Liver (tissue), 9 donors: Measurements from ENCODE around the gene RELCH. TPM values are rescaled to one million over a fixed set of nuclear protein-coding genes. Genes with fewer than 3 reads are reported as not detected.

Experiments used
- DNase-seq: peaks from one replicate; pipeline ENCODE4 v3.0.0-alpha.2; 2017; ENCODE audit warnings: low spot score
- H3K27ac ChIP-seq, 2 donors: one replicate each; pipeline ENCODE4 v1.7.0; 2013; ENCODE audit warnings: inconsistent platforms in 2 of 2, low read length in 2 of 2, control low read depth in 1 of 2, low read depth in 1 of 2, mild to moderate bottlenecking in 1 of 2
- H3K27me3 ChIP-seq, 4 donors: one replicate each; pipeline versions ENCODE4 v1.6.1 to v1.7.0; 2013; ENCODE audit warnings: low read length in 3 of 4, inconsistent platforms in 1 of 4, mild to moderate bottlenecking in 1 of 4, moderate library complexity in 1 of 4; ENCODE audit not compliant: control insufficient read depth in 4 of 4, insufficient read depth in 4 of 4
- H3K36me3 ChIP-seq, 4 donors: one replicate each; pipeline versions ENCODE4 v1.6.1 to v1.7.0; 2013; ENCODE audit warnings: low read length in 3 of 4, mild to moderate bottlenecking in 3 of 4, low read depth in 1 of 4, moderate library complexity in 1 of 4; ENCODE audit not compliant: control insufficient read depth in 4 of 4, insufficient read depth in 3 of 4
- H3K4me1 ChIP-seq, 4 donors: one replicate each; pipeline versions ENCODE4 v1.6.1 to v1.7.0; 2013; ENCODE audit warnings: low read length in 3 of 4, mild to moderate bottlenecking in 3 of 4, moderate library complexity in 1 of 4; ENCODE audit not compliant: control insufficient read depth in 4 of 4, insufficient read depth in 4 of 4
- H3K4me3 ChIP-seq, 3 donors: one replicate each; pipeline versions ENCODE4 v1.6.1 to v1.7.0; 2013; ENCODE audit warnings: low read length in 3 of 3, control low read depth in 1 of 3, low read depth in 1 of 3, mild to moderate bottlenecking in 1 of 3
- H3K9ac ChIP-seq, 2 donors: one replicate each; pipeline ENCODE4 v1.7.0; 2013; ENCODE audit warnings: low read length in 2 of 2, mild to moderate bottlenecking in 2 of 2, moderate library complexity in 2 of 2, control low read depth in 1 of 2, low read depth in 1 of 2
- H3K9me3 ChIP-seq, 4 donors: one replicate each; pipeline versions ENCODE4 v1.6.1 to v1.7.0; 2013; ENCODE audit warnings: low read length in 3 of 4; ENCODE audit not compliant: control insufficient read depth in 4 of 4
- CTCF ChIP-seq: fragments of 150-350 bp; IDR thresholded peaks from 2 replicates; pipeline ENCODE4 v1.5.1; 2017; ENCODE audit warnings: improper control_type of control experiment, low read depth, low read length; ENCODE audit not compliant: missing input control
- EGR1 ChIP-seq, 2 donors: IDR thresholded peaks; 2 replicates each; pipeline ENCODE4 v1.6.1; 2016 to 2018; ENCODE audit warnings: antibody characterized with exemption in 2 of 2, low read depth in 2 of 2
- FOXA2 ChIP-seq: IDR thresholded peaks from 2 replicates; pipeline ENCODE4 v1.6.1; 2016; ENCODE audit warnings: antibody characterized with exemption
- GABPA ChIP-seq, 2 donors: IDR thresholded peaks in 1 of 2; conservative IDR thresholded peaks in 1 of 2; 2 replicates each; pipeline ENCODE4 v1.6.1; 2016; ENCODE audit warnings: antibody characterized with exemption in 2 of 2, mild to moderate bottlenecking in 1 of 2, moderate library complexity in 1 of 2
- HNF4A ChIP-seq, 2 donors: conservative IDR thresholded peaks; 2 replicates each; pipeline ENCODE4 v1.6.1; 2016; ENCODE audit warnings: antibody characterized with exemption in 2 of 2, mild to moderate bottlenecking in 2 of 2
- NR2F2 ChIP-seq: IDR thresholded peaks from 2 replicates; pipeline ENCODE4 v1.6.1; 2016; ENCODE audit warnings: antibody characterized with exemption
- RAD21 ChIP-seq, 2 donors: IDR thresholded peaks; 2 replicates each; pipeline ENCODE4 v1.6.1; 2016; ENCODE audit warnings: antibody characterized with exemption in 2 of 2, mild to moderate bottlenecking in 2 of 2
- RXRA ChIP-seq, 2 donors: IDR thresholded peaks; 2 replicates each; pipeline ENCODE4 v1.6.1; 2017 to 2018; ENCODE audit warnings: antibody characterized with exemption in 2 of 2, mild to moderate bottlenecking in 1 of 2
- SP1 ChIP-seq: IDR thresholded peaks from 2 replicates; pipeline ENCODE4 v1.6.1; 2018; ENCODE audit warnings: antibody characterized with exemption, mild to moderate bottlenecking
- TAF1 ChIP-seq: conservative IDR thresholded peaks from 2 replicates; pipeline ENCODE4 v1.6.1; 2016; ENCODE audit warnings: antibody characterized with exemption, mild to moderate bottlenecking
- YY1 ChIP-seq: IDR thresholded peaks from 2 replicates; pipeline ENCODE4 v1.6.1; 2016; ENCODE audit warnings: antibody characterized with exemption, mild to moderate bottlenecking
- ZBTB33 ChIP-seq: IDR thresholded peaks from 2 replicates; pipeline ENCODE4 v1.6.1; 2016; ENCODE audit warnings: antibody characterized with exemption
- WGBS: extraction: QIAGEN DNeasy Blood & Tissue Kit; methylation state at CpG from one replicate; pipeline ENCODE4 v1.1.7; 2013; 5-methylcytosine and 5-hydroxymethylcytosine counted together
- polyA plus RNA-seq, 2 donors: library from polyadenylated mRNA; stranded (reverse) in 1 of 2; unstranded in 1 of 2; fragments of 200-250 nt in 1 of 2; fragments of >200 nt in 1 of 2; fragmentation: Nextera tagmentation in 1 of 2; extraction: Ambion mirVana in 1 of 2; gene quantifications; one replicate each; pipeline versions ENCODE4 v1.2.1 to v1.2.3, GENCODE V29; 2013 to 2015
- total RNA-seq, 2 donors: library from RNA; depleted of rRNA; stranded (reverse); fragments of >200 nt; gene quantifications; one replicate each; pipeline ENCODE4 v1.2.3, GENCODE V29; 2014
- TF ChIP-seq, protein P1 (sequence below): IDR thresholded peaks from 2 replicates; pipeline ENCODE4 v1.6.1; 2016; ENCODE audit warnings: antibody characterized with exemption, mild to moderate bottlenecking
- TF ChIP-seq, protein P2 (sequence below): IDR thresholded peaks from 2 replicates; pipeline ENCODE4 v1.6.1; 2016; ENCODE audit warnings: antibody characterized with exemption
- donor health status: healthy.
- donor health status: healthy.
- donor health status: healthy.
- donor health status: healthy.
- donor health status: healthy.

RELCH gene
- total and polyA plus RNA-seq, 4 donors, result 4.3 to 21.7 (median 11.0) TPM

DNA sequence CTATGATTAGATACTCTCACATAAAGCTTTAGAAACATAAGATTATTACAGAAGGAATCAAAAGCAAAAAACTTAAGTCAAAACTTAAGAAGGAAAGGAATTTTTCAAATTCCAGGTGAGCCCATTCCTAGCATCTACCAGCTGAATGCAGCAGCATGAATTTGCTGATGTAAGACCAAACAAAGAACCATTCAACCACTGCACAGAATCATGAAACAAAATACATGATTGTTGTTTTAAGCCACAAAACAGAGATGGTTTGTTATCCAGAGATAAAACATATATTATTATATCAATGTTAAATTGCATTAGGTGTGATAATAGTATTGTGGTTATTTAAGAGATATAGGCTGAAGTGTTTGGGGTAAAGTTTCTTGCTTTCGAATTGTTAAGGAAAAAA, 29.2 kb upstream of the RELCH start (continued):
- no peak for TF ChIP-seq HNF4A (conservative IDR thresholded peaks at IDR 0.05)

DNA sequence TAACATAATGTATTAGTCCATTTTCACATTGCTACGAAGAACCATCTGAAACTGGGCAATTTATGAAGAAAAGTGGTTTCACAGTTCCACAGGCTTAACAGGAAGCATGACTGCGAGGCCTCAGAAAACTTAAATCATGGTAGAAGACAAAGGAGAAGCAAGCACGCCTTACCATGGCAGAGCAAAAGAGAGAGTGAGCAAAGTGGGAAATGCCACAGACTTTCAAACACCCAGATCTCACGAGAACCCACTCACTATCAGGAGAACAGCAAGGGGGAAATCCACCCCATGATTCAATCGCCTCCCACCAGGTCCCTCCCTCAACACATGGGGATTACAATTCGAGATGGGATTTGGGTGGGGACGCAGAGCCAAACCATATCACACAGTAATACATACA, 22.7 kb upstream of the RELCH start:
- H3K9ac ChIP-seq, result no peak overlapping the region
- TF ChIP-seq SP1, result no peak
- no peak for TF ChIP-seq CTCF
- TF ChIP-seq NR2F2, result no peak
- TF ChIP-seq ZBTB33, result no peak
- TF ChIP-seq, protein P1, sequence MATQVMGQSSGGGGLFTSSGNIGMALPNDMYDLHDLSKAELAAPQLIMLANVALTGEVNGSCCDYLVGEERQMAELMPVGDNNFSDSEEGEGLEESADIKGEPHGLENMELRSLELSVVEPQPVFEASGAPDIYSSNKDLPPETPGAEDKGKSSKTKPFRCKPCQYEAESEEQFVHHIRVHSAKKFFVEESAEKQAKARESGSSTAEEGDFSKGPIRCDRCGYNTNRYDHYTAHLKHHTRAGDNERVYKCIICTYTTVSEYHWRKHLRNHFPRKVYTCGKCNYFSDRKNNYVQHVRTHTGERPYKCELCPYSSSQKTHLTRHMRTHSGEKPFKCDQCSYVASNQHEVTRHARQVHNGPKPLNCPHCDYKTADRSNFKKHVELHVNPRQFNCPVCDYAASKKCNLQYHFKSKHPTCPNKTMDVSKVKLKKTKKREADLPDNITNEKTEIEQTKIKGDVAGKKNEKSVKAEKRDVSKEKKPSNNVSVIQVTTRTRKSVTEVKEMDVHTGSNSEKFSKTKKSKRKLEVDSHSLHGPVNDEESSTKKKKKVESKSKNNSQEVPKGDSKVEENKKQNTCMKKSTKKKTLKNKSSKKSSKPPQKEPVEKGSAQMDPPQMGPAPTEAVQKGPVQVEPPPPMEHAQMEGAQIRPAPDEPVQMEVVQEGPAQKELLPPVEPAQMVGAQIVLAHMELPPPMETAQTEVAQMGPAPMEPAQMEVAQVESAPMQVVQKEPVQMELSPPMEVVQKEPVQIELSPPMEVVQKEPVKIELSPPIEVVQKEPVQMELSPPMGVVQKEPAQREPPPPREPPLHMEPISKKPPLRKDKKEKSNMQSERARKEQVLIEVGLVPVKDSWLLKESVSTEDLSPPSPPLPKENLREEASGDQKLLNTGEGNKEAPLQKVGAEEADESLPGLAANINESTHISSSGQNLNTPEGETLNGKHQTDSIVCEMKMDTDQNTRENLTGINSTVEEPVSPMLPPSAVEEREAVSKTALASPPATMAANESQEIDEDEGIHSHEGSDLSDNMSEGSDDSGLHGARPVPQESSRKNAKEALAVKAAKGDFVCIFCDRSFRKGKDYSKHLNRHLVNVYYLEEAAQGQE, result no peak
- TF ChIP-seq HNF4A (conservative IDR thresholded peaks at IDR 0.05), result no peak
- no peak for TF ChIP-seq YY1
- no peak for TF ChIP-seq RAD21 (IDR thresholded peaks at IDR 0.05)
- TF ChIP-seq FOXA2, result no peak
- no peak for TF ChIP-seq GABPA (IDR thresholded peaks at IDR 0.05 in 1 of 2, conservative IDR thresholded peaks at IDR 0.05 in 1 of 2)

DNA sequence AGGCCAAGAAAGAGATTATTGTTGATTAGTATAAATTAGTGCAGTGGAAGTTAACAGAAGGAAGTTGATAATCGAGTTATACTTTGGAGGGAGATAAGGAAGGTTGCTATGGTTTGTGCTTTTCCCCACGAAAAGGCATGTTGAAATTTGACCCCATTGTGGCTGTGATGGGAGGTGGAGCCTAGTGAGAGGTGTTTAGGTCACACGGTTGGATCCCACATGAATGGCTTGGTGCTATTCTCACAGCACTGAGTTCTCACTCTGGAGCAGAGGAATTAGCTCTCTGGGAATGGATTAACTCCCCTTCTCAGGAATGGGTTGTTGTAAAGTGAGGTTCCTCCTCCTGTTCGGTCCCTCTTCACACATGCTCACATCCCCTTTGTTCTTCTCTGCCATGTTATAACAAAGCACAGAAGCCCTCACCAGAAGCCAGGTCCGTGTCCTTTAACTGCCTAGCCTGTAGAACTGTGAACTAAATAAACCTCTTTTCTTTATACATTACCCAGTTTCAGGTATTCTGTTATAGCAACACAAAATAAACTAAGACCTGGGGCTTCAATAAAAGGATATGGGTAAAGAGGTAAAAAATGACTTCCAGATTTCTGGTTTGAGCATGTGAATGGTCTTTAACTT, 22.1 kb upstream of the RELCH start:
- H3K9me3 ChIP-seq, result no peaks in the 10 kb centered on the region
- H3K9ac ChIP-seq, result no peak overlapping the region
- no peak overlapping the region for H3K4me3 ChIP-seq
- 73% methylated on average over 5 of the region's 5 CpGs for whole genome bisulfite sequencing
- no peaks in the 10 kb centered on the region for H3K27me3 ChIP-seq
- DNase-seq, result no peak
- peaks cover 0 to 6% (median 1%) of the 10 kb centered on the region in 4 donors for H3K36me3 ChIP-seq
- TF ChIP-seq YY1 (no peak), RXRA (IDR thresholded peaks at IDR 0.05) (no peak), EGR1 (IDR thresholded peaks at IDR 0.05; ENCODE audit: low read depth in 2 of 2) (no peak), TAF1 (no peak)
- TF ChIP-seq, protein P2, sequence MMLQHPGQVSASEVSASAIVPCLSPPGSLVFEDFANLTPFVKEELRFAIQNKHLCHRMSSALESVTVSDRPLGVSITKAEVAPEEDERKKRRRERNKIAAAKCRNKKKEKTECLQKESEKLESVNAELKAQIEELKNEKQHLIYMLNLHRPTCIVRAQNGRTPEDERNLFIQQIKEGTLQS, result no peak
- no peak overlapping the region for H3K27ac ChIP-seq
- H3K4me1 ChIP-seq, result no peaks in the 10 kb centered on the region

More for the DNA sequence above, 22.7 kb upstream of the RELCH start:
- no peaks in the 10 kb centered on the region for H3K27me3 ChIP-seq
- no peak for DNase-seq
- H3K4me1 ChIP-seq, result no peaks in the 10 kb centered on the region
- H3K9me3 ChIP-seq, result no peaks in the 10 kb centered on the region
- no peak overlapping the region for H3K27ac ChIP-seq
- WGBS, result 92% methylated on average over 7 of the region's 7 CpGs
- no peak overlapping the region for H3K4me3 ChIP-seq
- H3K36me3 ChIP-seq, result peaks cover 0 to 9% (median 1%) of the 10 kb centered on the region in 4 donors
